ENCODE results near the gene HEXB.

Gene HEXB

GRCh38 chr5:74641735-74642542 lies 43.1 kb upstream of the HEXB start:
- H3K4me3 ChIP-seq: peak overlapping the region; percentile 77
- H3K36me3 ChIP-seq: no peaks in the 10 kb centered on the region
- no peaks in the 10 kb centered on the region for H3K9me3 ChIP-seq
- peak overlapping the region; percentile 96 for H3K4me2 ChIP-seq
- peaks cover 14% of the 10 kb centered on the region for H4K20me1 ChIP-seq
- H3K27ac ChIP-seq: peak overlapping the region; percentile 89
- H3K27me3 ChIP-seq: no peaks in the 10 kb centered on the region
- H3K9ac ChIP-seq: peak overlapping the region; percentile 86
- TF ChIP-seq Cebpa-rat (IDR thresholded peaks at IDR 0.05): no peak
- peaks cover 20% of the 10 kb centered on the region for H3K4me1 ChIP-seq

- H3K4me2 ChIP-seq: peak overlapping the region; percentile 96
- TF ChIP-seq Cebpa-rat (IDR thresholded peaks at IDR 0.05): no peak
- H3K36me3 ChIP-seq: no peaks in the 10 kb centered on the region
- no peak overlapping the region for H3K4me3 ChIP-seq
- H3K9ac ChIP-seq: peak overlapping the region; percentile 86; the same call in 1 of the 2 replicates
- H3K27me3 ChIP-seq: no peaks in the 10 kb centered on the region
- peaks cover 14% of the 10 kb centered on the region for H4K20me1 ChIP-seq
- no peaks in the 10 kb centered on the region for H3K9me3 ChIP-seq
- H3K27ac ChIP-seq: peak overlapping the region; percentile 89
- peaks cover 20% of the 10 kb centered on the region for H3K4me1 ChIP-seq
Observed at GRCh38 chr5:74642543-74642863, 42.5 kb upstream of the HEXB start.

GRCh38 chr5:74643111-74643562 lies 41.9 kb upstream of the HEXB start:
- Histone ChIP-seq H3K9me3 (no peaks in the 10 kb centered on the region), H3K9ac (no peak overlapping the region), H3K4me1 (peaks cover 15% of the 10 kb centered on the region), H3K4me3 (no peak overlapping the region), H3K36me3 (no peaks in the 10 kb centered on the region), H3K27me3 (no peaks in the 10 kb centered on the region), H3K4me2 (no peak overlapping the region), H3K27ac (no peak overlapping the region), H4K20me1 (peaks cover 11% of the 10 kb centered on the region)
- no peak for TF ChIP-seq Cebpa-rat (IDR thresholded peaks at IDR 0.05)

- H3K27ac ChIP-seq: no peak overlapping the region
Observed at GRCh38 chr5:74647096-74647495, 37.9 kb upstream of the HEXB start.

GRCh38 chr5:74648835-74649293 lies 36.2 kb upstream of the HEXB start:
- Histone ChIP-seq H3K4me1 (no peaks in the 10 kb centered on the region), H3K4me2 (no peak overlapping the region)
- no peak for TF ChIP-seq Cebpa-rat (IDR thresholded peaks at IDR 0.05)

More at GRCh38 chr5:74647096-74647495, 37.9 kb upstream of the HEXB start:
- Histone ChIP-seq H4K20me1 (no peaks in the 10 kb centered on the region), H3K36me3 (no peaks in the 10 kb centered on the region), H3K4me1 (no peaks in the 10 kb centered on the region; the same call in 1 of the 2 replicates), H3K4me2 (no peak overlapping the region), H3K9me3 (no peaks in the 10 kb centered on the region), H3K27me3 (no peaks in the 10 kb centered on the region), H3K4me3 (no peak overlapping the region), H3K9ac (no peak overlapping the region)
- TF ChIP-seq Cebpa-rat (IDR thresholded peaks at IDR 0.05): no peak

GRCh38 chr5:74649421-74649973 lies 35.5 kb upstream of the HEXB start:
- H3K4me1 ChIP-seq: no peaks in the 10 kb centered on the region
- H4K20me1 ChIP-seq: no peaks in the 10 kb centered on the region
- no peak overlapping the region for H3K27ac ChIP-seq
- no peak overlapping the region for H3K9ac ChIP-seq
- H3K4me3 ChIP-seq: no peak overlapping the region
- H3K4me2 ChIP-seq: no peak overlapping the region
- no peaks in the 10 kb centered on the region for H3K9me3 ChIP-seq
- no peak for TF ChIP-seq Cebpa-rat (IDR thresholded peaks at IDR 0.05)
- H3K36me3 ChIP-seq: no peaks in the 10 kb centered on the region
- H3K27me3 ChIP-seq: no peaks in the 10 kb centered on the region

More at GRCh38 chr5:74648835-74649293, 36.2 kb upstream of the HEXB start:
- Histone ChIP-seq H3K27me3 (no peaks in the 10 kb centered on the region), H3K27ac (no peak overlapping the region), H3K9me3 (no peaks in the 10 kb centered on the region), H3K9ac (no peak overlapping the region), H3K36me3 (no peaks in the 10 kb centered on the region), H4K20me1 (no peaks in the 10 kb centered on the region), H3K4me3 (no peak overlapping the region)

GRCh38 chr5:74651710-74652109 lies 33.3 kb upstream of the HEXB start:
- no peak for TF ChIP-seq Cebpa-rat (IDR thresholded peaks at IDR 0.05)
- Histone ChIP-seq H3K27me3 (no peaks in the 10 kb centered on the region), H3K9me3 (no peaks in the 10 kb centered on the region)

GRCh38 chr5:74652576-74652975 lies 32.5 kb upstream of the HEXB start:
- H3K36me3 ChIP-seq: no peaks in the 10 kb centered on the region
- no peaks in the 10 kb centered on the region for H3K4me1 ChIP-seq
- no peak overlapping the region for H3K9ac ChIP-seq
- no peak overlapping the region for H3K4me3 ChIP-seq
- H3K4me2 ChIP-seq: no peak overlapping the region
- no peaks in the 10 kb centered on the region for H3K27me3 ChIP-seq
- no peak for TF ChIP-seq Cebpa-rat (IDR thresholded peaks at IDR 0.05)
- H3K27ac ChIP-seq: no peak overlapping the region
- no peaks in the 10 kb centered on the region for H3K9me3 ChIP-seq
- H4K20me1 ChIP-seq: no peaks in the 10 kb centered on the region

More at GRCh38 chr5:74651710-74652109, 33.3 kb upstream of the HEXB start:
- Histone ChIP-seq H3K27ac (no peak overlapping the region), H3K36me3 (no peaks in the 10 kb centered on the region), H3K9ac (no peak overlapping the region), H3K4me2 (no peak overlapping the region), H3K4me1 (no peaks in the 10 kb centered on the region), H3K4me3 (no peak overlapping the region), H4K20me1 (no peaks in the 10 kb centered on the region)

- Histone ChIP-seq H3K27me3 (no peaks in the 10 kb centered on the region), H3K9ac (no peak overlapping the region), H3K4me3 (no peak overlapping the region), H3K9me3 (no peaks in the 10 kb centered on the region), H3K36me3 (no peaks in the 10 kb centered on the region), H3K4me2 (no peak overlapping the region), H3K4me1 (no peaks in the 10 kb centered on the region), H3K27ac (no peak overlapping the region), H4K20me1 (no peaks in the 10 kb centered on the region)
- TF ChIP-seq Cebpa-rat (IDR thresholded peaks at IDR 0.05): no peak
Observed at GRCh38 chr5:74653991-74654390, 31.0 kb upstream of the HEXB start.

GRCh38 chr5:74655206-74655605 lies 29.8 kb upstream of the HEXB start:
- Histone ChIP-seq H3K4me1 (no peaks in the 10 kb centered on the region), H3K4me3 (no peak overlapping the region), H3K36me3 (no peaks in the 10 kb centered on the region), H3K27ac (no peak overlapping the region), H3K9ac (no peak overlapping the region), H4K20me1 (no peaks in the 10 kb centered on the region), H3K9me3 (no peaks in the 10 kb centered on the region), H3K4me2 (no peak overlapping the region), H3K27me3 (no peaks in the 10 kb centered on the region)
- no peak for TF ChIP-seq Cebpa-rat (IDR thresholded peaks at IDR 0.05)
